Measurements from ENCODE around the gene RTTN. TPM values are rescaled to one million over a fixed set of nuclear protein-coding genes. Genes with fewer than 3 reads are reported as not detected.

RTTN gene
- total RNA-seq, 1 experiment from 2014 or later: 26.3 TPM

- Histone ChIP-seq H3K27ac (no peak overlapping the region), H3K9me3 (replicated peaks) (no peaks in the 10 kb centered on the region; the same call in none of the 2 replicates), H3K4me3 (no peak overlapping the region), H3K27me3 (replicated peaks) (no peaks in the 10 kb centered on the region), H3K36me3 (no peaks in the 10 kb centered on the region), H3K4me1 (replicated peaks) (no peaks in the 10 kb centered on the region)
- no peak for DNase-seq (ENCODE audit: low read depth in 1 of 2, low spot score in 2 of 2)
Observed at GRCh38 chr18:70229639-70230038, 24.2 kb upstream of the RTTN start.

DNA sequence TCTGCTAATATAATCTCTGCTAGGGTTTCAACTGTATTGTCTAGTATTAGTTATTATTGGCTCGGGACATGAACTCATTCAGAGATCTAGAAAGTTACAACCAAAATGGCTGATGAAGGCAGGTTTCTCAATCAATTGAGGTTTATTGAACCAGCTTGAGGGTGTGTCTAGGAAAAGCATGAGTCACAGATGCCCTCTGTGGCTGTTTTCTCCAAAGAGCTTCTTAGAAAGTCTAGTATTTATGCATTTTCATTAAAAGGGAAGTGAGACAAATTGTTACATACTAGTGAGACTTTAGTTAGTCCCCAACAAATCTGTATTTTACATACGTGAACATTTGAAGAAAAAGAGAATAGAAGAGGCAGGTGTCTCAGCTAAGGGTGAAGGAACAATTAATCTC, 23.0 kb upstream of the RTTN start:
- Histone ChIP-seq H3K9me3 (replicated peaks) (no peaks in the 10 kb centered on the region; the same call in none of the 2 replicates), H3K27me3 (replicated peaks) (no peaks in the 10 kb centered on the region), H3K4me1 (replicated peaks) (no peaks in the 10 kb centered on the region), H3K36me3 (no peaks in the 10 kb centered on the region), H3K27ac (no peak overlapping the region), H3K4me3 (no peak overlapping the region)
- no peak for DNase-seq (ENCODE audit: low read depth in 1 of 2, low spot score in 2 of 2)

DNA sequence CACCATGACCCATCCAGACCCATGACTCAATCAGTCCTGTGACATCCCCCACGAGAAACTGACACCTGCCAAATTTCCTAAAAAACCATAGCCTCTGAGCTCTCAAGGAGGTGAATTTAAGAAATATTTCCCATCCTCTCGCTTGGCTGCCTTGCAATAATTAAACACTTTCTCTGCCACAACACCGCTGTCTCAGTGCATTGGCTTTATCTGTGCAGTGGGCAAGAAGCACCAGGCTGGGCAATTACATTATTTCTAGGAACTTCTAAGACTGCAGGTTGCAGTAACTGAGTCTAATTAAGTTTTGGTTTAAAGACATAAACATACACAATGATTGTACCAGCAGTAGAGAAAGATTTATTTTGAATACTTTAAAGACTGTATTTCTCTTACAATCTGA, 22.0 kb upstream of the RTTN start:
- Histone ChIP-seq H3K36me3 (no peaks in the 10 kb centered on the region), H3K27me3 (replicated peaks) (no peaks in the 10 kb centered on the region)
- no peak for DNase-seq (ENCODE audit: low read depth in 1 of 2, low spot score in 2 of 2)

GRCh38 chr18:70221915-70222278, 16.4 kb upstream of the RTTN start:
- DNase-seq (ENCODE audit: low read depth in 1 of 2, low spot score in 2 of 2): no peak
- Histone ChIP-seq H3K4me1 (replicated peaks) (no peaks in the 10 kb centered on the region), H3K27me3 (replicated peaks) (no peaks in the 10 kb centered on the region), H3K27ac (no peak overlapping the region), H3K9me3 (replicated peaks) (no peaks in the 10 kb centered on the region; the same call in none of the 2 replicates), H3K4me3 (no peak overlapping the region), H3K36me3 (no peaks in the 10 kb centered on the region)

More for the DNA sequence above, 22.0 kb upstream of the RTTN start:
- Histone ChIP-seq H3K4me1 (replicated peaks) (no peaks in the 10 kb centered on the region), H3K4me3 (no peak overlapping the region), H3K9me3 (replicated peaks) (no peaks in the 10 kb centered on the region; the same call in none of the 2 replicates), H3K27ac (no peak overlapping the region)

DNA sequence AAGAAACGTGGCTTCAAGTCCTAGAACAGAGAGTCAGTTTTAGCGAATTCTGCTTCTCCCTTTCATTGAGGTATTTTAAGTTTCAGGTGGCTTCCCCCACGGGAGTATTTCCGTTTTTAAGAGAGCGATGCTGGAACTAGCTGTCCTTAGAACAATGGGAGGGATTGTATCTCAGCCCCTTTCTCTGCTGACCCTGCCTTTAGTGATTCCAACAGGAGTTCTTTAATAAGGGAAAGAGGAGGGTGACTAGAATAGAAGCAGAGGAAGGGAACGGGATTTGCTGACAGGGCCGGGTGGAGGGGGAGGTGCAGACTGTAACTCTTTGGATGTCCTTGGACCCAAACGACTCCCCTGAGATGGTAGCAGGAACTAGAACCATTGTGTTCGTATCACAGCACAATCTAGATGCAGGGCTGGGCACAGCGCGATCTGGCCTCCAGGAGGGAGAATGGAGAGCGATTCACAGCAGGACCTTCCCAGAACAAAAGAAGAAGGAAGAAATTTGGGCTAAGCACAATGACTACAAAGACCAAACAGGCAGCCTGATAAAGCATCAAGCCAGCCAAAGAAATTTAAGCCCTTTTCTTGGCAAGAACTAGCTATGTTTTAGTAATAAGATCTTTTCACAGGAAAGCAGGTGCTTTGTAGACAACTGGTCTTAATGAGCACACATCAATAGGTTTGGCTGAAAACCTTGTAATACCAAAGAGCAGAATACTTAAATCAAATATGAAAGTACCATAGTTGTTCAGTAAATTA, 15.8 kb upstream of the RTTN start:
- Histone ChIP-seq H3K27ac (no peak overlapping the region), H3K27me3 (replicated peaks) (no peaks in the 10 kb centered on the region), H3K4me3 (no peak overlapping the region), H3K36me3 (no peaks in the 10 kb centered on the region), H3K9me3 (replicated peaks) (no peaks in the 10 kb centered on the region; the same call in 1 of the 2 replicates), H3K4me1 (replicated peaks) (no peaks in the 10 kb centered on the region)
- DNase-seq (ENCODE audit: low read depth in 1 of 2, low spot score in 2 of 2): no peak

- Histone ChIP-seq H3K4me3 (no peak overlapping the region), H3K27ac (no peak overlapping the region), H3K36me3 (no peaks in the 10 kb centered on the region), H3K27me3 (replicated peaks) (no peaks in the 10 kb centered on the region), H3K9me3 (replicated peaks) (no peaks in the 10 kb centered on the region), H3K4me1 (replicated peaks) (no peaks in the 10 kb centered on the region)
- DNase-seq (ENCODE audit: low read depth in 1 of 2, low spot score in 2 of 2): no peak
Observed at GRCh38 chr18:70220628-70221027, 15.1 kb upstream of the RTTN start.

- Histone ChIP-seq H3K36me3 (no peaks in the 10 kb centered on the region), H3K27ac (no peak overlapping the region), H3K4me3 (no peak overlapping the region), H3K27me3 (replicated peaks) (no peaks in the 10 kb centered on the region), H3K9me3 (replicated peaks) (no peaks in the 10 kb centered on the region), H3K4me1 (replicated peaks) (no peaks in the 10 kb centered on the region)
- no peak for DNase-seq (ENCODE audit: low read depth in 1 of 2, low spot score in 2 of 2)
Observed at GRCh38 chr18:70219688-70220087, 14.2 kb upstream of the RTTN start.

DNA sequence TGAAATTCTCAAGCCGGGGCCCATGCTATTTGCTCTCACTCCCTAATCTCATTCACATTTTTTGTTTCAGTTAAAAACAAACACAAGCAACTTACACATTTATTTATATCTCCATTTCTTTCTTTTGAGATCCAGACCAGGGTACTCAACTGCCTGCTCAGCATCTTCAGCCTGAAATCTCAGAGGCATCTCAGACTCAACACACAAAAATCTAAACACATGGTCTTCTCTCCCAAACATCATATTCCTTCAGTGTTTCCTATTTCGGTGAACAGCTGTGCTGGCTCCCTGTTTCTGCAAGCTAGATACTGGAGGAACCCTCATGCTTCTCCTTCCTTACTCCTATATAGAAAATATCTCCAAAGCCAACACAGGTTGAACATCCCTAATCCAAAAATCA, 11.3 kb upstream of the RTTN start:
- Histone ChIP-seq H3K27ac (no peak overlapping the region), H3K9me3 (replicated peaks) (no peaks in the 10 kb centered on the region), H3K4me1 (replicated peaks) (no peaks in the 10 kb centered on the region), H3K4me3 (no peak overlapping the region), H3K36me3 (no peaks in the 10 kb centered on the region), H3K27me3 (replicated peaks) (no peaks in the 10 kb centered on the region)
- DNase-seq (ENCODE audit: low read depth in 1 of 2, low spot score in 2 of 2): no peak

DNA sequence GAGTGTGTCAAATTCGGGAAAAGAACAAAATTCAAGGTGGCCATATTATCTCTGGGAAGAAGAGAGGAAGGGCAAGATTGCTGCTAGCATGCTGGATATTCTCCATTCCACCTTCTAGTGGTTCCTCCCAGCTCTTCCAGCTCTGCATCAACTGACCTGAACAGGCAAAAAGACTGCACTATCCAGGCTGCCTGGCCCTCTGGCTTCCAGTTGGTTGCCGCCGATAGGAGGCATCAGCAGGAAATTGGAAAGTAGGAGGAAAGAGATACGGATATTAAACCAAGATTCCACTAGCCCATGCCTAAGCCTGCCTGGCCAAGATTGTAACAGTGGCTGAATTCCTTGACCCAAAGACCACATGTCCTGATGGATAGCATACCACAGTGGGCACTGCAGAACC, 1.7 kb upstream of the RTTN start:
- Histone ChIP-seq H3K9me3 (replicated peaks) (no peaks in the 10 kb centered on the region), H3K4me1 (replicated peaks) (peaks cover 11% of the 10 kb centered on the region), H3K36me3 (peaks cover 13% of the 10 kb centered on the region), H3K27ac (no peak overlapping the region), H3K27me3 (replicated peaks) (no peaks in the 10 kb centered on the region), H3K4me3 (no peak overlapping the region)
- DNase-seq (ENCODE audit: low read depth in 1 of 2, low spot score in 2 of 2): no peak

DNA sequence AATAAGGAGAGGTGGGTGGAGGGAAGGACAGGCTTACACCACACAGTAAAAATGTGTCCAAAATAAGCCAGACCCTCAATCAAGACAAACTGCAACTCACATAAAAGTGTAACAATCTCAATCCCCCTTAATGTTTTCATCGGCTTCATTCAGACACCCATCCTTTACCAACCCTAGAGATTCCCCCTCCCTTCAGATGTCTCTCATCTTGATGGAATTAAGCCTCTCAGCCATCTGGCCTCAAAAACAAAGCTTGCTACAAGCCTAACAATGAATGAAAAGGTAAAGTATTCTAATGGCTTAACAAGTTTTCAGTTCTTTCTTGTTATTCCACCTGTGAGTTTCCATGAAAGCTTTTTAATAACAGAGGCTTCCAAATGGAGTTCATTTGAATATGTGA, 5.2 kb downstream of the RTTN start:
- no peak overlapping the region for H3K27ac ChIP-seq
- H3K4me1 ChIP-seq (replicated peaks): peaks cover 5% of the 10 kb centered on the region
- H3K27me3 ChIP-seq (replicated peaks): no peaks in the 10 kb centered on the region
- no peak overlapping the region for H3K4me3 ChIP-seq
- H3K36me3 ChIP-seq: peaks cover 64% of the 10 kb centered on the region
- no peak for DNase-seq (ENCODE audit: low read depth in 1 of 2, low spot score in 2 of 2)
- no peaks in the 10 kb centered on the region for H3K9me3 ChIP-seq (replicated peaks)

DNA sequence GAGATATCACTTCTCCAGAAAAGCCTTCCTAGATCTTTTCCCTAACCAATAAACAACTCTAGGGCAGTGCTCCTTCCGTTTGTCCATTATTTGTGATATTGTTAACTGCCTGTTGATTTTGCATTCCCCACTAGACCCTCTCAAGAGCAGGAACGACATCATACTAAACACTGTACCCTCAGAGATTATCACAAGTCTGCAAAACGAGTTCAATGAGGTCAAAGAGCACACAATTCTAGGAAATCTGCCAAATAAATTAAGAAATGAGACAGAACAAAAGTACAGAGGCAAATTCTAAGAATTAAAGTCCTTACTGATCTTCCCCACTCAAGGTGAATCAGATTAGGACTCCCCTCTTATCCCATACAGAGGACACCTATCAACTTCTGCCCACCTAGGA, 7.6 kb downstream of the RTTN start:
- Histone ChIP-seq H3K27me3 (replicated peaks) (no peaks in the 10 kb centered on the region), H3K4me3 (no peak overlapping the region), H3K27ac (no peak overlapping the region), H3K9me3 (replicated peaks) (no peaks in the 10 kb centered on the region), H3K4me1 (replicated peaks) (no peaks in the 10 kb centered on the region), H3K36me3 (peaks cover 70% of the 10 kb centered on the region)
- no peak for DNase-seq (ENCODE audit: low read depth in 1 of 2, low spot score in 2 of 2)

DNA sequence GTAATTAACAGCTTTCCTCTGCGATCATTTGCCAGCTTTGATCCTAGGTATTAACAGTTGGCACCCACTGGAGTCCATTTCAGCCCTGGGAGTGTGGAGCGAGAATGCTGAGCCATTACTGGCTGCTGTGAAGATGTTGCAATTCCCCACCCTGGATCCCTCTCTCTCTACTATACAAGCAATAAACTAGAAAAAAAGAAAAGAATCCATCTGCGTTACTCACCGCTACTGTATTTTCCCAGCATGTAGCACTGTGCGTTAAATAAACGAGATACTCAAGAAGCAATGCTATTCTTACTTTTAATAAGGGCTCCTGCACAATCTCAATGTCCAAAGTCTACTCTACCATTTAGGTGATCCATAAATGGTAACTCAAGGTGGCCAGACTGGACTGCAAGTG, 8.5 kb downstream of the RTTN start:
- DNase-seq (ENCODE audit: low read depth in 1 of 2, low spot score in 2 of 2): no peak
- Histone ChIP-seq H3K36me3 (peaks cover 69% of the 10 kb centered on the region), H3K4me3 (no peak overlapping the region), H3K27me3 (replicated peaks) (no peaks in the 10 kb centered on the region), H3K9me3 (replicated peaks) (no peaks in the 10 kb centered on the region), H3K27ac (no peak overlapping the region), H3K4me1 (replicated peaks) (no peaks in the 10 kb centered on the region)

GRCh38 chr18:70195852-70196434, 9.5 kb downstream of the RTTN start:
- no peak overlapping the region for H3K4me3 ChIP-seq
- H3K27me3 ChIP-seq (replicated peaks): no peaks in the 10 kb centered on the region
- peaks cover under 1% of the 10 kb centered on the region for H3K4me1 ChIP-seq (replicated peaks)
- no peaks in the 10 kb centered on the region for H3K9me3 ChIP-seq (replicated peaks)
- H3K27ac ChIP-seq: no peak overlapping the region
- peak in 1 of 2 experiments; percentile 34 for DNase-seq (ENCODE audit: low read depth in 1 of 2, low spot score in 2 of 2)
- H3K36me3 ChIP-seq: peaks cover 78% of the 10 kb centered on the region

GRCh38 chr18:70195014-70195614, 10.4 kb downstream of the RTTN start:
- Histone ChIP-seq H3K4me3 (no peak overlapping the region), H3K36me3 (peaks cover 77% of the 10 kb centered on the region), H3K9me3 (replicated peaks) (no peaks in the 10 kb centered on the region), H3K27ac (no peak overlapping the region), H3K27me3 (replicated peaks) (no peaks in the 10 kb centered on the region), H3K4me1 (replicated peaks) (peaks cover 7% of the 10 kb centered on the region)
- DNase-seq (ENCODE audit: low read depth in 1 of 2, low spot score in 2 of 2): no peak

Measured in SJSA1 (cell line).